GM21723 (cell line): Measurements from ENCODE around the gene UNCX.

Source experiments
- ATAC-seq: cut with Tn5 transposase; IDR thresholded peaks from one replicate; pipeline ENCODE4 v1.9.1; 2021; ENCODE audit warnings: mild to moderate bottlenecking, moderate library complexity; ENCODE audit not compliant: unreplicated experiment

Gene UNCX

DNA sequence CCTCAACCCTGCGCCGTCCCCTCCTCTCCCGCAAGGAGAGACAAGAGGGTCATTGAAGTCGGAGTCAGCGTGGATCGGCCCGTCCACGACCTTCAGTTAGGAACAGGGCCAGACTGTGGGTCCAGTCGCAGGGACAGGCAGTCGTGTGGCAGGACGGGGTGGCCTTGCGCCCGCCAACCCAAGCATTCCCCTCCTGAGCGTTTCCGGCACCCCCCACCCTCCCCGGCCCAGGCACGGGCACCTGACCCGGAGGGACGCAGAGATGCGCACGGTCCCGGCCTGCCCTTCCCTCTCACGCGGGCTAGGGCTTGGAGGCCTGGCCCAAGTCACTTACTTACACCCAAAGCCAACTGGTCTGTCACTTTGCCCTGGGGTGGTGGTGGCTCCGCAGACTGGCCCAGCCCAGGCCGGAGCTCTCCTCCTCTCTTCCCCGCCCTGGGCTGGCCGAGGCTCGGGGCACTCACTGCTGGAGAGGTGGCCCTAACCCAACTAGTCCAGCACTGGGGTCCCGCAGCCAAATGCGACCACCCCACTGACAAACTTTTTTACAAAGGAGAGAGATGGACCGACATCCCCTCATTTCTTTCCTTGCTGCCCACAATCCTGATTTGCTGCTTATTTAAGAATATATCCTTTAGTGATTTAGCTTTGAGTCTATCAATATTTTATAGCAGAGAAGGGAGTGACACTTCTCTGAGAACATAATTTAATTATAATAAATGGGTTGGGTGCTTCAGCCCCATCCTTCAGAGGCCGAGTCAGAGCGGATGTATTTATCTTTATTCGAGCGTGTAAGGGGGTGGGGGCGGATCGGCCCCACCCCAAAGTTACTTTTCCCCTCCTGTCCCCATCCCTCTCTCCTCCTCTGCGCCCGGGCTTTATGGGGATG lies 1.2 kb upstream of the UNCX start:
- no peak for ATAC-seq

DNA sequence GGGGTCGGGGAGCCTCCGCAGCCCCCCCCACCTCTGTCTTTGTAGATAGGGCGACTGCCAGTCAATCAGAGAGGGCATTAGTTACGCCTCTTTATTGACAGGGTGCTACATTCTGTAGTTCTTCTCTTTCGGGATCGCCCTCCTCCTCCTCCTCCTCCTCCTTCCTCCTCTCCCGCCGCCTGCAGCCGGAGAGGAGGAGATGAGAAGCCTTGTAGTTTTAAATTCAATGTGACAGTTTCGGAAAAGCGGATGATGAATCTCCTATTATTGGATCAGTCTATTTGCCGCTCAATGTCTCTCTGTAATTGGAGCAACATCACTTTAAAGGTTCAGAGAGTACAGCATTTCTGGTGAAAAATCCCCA lies 587 bp upstream of the UNCX start:
- no peak for ATAC-seq

DNA sequence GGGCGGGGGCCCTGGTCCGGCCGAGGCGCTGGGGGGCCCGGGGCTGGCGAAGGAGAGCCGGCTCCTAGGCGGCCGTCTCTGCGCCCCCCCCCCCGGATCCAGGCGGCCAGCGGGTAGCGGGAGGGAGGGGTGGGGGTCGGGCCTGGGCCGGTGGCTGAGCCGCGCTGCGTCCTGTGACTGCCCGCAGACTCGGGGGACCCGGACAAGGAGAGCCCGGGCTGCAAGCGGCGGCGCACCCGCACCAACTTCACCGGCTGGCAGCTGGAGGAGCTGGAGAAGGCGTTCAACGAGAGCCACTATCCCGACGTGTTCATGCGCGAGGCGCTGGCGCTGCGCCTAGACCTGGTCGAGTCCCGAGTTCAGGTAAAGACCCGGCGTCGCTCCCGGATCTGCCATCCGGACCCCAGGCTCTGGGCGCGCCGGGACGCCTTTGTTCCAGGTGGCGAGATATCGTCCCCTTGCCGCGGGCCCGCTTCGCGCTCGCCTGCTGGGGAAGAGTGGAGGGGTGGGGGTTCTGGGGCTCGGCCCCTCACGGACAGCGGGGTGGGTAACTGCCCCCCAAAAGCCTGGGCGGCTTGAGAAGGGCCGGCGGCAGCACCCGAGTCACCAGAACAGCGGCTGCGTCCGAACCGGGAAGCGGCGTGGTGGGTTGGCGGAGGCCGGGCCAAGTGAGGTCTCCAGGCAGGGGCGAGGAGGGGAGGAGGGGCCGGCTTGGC lies 819 bp downstream of the UNCX start:
- no peak for ATAC-seq

DNA sequence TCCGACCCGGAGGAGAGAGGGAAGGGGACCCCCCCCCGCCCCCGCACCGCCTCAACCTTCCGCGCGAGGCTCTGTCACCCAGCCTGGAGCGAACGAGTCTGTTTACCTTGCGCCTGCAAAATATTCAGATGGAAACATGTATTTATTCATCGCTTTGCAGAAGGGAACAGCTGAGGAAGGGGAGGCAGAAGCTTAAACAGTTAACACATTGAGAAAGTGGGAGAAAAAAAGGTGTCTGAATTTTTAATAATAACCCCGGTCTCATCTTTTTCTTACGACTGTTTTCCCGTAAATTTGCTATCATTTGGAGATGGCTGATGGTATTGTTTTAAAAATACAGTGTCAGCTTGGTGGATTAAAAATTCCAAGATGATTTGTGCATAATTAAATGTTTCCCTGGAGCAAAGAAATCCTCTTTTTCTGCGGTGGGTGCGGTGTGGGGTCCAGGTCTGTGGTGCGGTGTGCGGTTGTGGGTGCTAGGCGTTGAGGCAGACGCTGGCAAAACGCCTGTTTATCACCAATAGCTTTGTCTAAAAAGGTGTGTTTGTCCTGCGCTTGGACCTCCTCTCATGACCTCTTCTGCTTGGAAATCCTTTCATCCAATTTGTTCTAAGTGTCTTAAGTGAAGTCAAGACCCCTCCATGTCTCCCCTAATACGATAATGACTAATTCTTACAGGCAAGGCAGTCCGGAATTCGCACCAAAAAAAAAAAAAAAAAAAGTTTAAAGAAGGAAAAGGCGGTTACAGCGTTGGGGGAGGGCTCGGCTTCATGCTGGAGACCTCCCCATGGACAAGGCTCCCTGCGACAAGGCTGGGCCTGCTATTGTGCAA lies 1.6 kb downstream of the UNCX start:
- ATAC-seq = no peak

DNA sequence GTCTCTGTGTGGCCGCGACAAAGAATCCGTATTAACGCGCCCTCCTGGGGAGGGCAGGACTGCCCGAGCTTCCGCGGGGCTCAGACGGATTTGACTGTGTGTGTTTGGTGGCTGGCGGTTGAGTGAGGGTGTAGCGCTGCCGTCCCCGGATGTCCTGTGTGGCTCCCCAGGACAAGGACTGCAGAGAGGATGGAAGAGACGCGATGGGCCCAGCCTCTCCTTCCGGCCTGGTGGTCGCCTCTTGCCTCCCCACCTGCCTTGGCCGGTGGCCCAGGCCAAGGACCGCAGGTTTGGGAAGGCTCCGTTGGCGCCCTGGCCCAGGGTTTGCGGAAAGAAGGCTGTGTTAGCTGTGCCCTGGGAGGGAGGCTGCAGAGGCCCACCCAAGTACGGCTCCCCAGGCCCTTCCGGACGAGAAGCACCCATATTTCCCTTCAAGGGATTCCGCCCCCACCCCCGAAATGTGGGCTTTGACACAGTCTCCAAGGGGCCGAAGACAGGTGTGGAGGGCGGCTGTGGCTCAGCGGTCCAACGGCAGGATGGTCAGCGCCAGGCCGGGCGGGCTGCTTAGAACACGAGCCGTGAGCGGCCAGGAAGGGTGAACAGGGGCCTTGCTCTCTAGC lies 2.3 kb downstream of the UNCX start:
- no peak for ATAC-seq

DNA sequence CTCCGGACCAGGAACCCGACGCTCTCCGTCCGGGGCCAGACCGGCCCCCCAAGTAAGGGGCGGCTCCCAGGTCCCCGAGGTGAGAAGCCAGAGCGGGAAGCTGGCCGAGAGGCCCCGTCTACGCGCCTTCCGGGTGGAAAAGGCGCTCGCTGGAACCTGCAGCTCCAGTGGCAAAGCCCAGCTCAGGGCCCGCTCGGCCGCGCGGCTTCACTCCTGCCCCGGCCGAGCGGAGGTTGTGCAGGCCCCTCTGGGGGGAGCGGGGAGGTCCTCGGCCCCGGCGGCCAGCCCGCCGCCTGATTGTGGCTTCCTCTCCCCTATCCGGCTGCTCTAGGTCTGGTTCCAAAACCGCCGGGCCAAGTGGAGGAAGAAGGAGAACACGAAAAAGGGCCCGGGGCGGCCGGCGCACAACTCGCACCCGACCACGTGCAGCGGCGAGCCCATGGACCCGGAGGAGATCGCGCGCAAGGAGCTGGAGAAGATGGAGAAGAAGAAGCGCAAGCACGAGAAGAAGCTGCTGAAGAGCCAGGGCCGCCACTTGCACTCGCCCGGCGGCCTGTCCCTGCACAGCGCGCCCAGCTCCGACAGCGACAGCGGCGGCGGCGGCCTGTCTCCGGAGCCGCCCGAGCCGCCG lies 2.9 kb downstream of the UNCX start:
- ATAC-seq = no peak

DNA sequence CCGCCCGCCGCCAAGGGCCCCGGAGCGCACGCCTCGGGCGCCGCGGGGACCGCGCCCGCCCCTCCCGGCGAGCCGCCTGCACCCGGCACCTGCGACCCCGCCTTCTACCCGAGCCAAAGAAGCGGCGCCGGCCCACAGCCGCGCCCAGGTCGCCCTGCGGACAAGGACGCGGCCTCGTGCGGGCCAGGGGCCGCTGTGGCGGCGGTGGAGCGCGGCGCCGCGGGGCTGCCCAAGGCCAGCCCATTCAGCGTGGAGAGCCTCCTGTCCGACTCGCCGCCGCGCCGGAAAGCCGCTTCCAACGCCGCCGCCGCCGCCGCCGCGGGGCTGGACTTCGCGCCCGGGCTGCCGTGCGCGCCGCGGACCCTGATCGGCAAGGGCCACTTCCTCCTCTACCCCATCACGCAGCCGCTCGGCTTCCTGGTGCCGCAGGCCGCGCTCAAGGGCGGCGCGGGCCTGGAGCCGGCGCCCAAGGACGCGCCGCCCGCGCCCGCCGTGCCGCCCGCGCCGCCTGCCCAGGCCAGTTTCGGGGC lies 3.5 kb downstream of the UNCX start:
- ATAC-seq = no peak

DNA sequence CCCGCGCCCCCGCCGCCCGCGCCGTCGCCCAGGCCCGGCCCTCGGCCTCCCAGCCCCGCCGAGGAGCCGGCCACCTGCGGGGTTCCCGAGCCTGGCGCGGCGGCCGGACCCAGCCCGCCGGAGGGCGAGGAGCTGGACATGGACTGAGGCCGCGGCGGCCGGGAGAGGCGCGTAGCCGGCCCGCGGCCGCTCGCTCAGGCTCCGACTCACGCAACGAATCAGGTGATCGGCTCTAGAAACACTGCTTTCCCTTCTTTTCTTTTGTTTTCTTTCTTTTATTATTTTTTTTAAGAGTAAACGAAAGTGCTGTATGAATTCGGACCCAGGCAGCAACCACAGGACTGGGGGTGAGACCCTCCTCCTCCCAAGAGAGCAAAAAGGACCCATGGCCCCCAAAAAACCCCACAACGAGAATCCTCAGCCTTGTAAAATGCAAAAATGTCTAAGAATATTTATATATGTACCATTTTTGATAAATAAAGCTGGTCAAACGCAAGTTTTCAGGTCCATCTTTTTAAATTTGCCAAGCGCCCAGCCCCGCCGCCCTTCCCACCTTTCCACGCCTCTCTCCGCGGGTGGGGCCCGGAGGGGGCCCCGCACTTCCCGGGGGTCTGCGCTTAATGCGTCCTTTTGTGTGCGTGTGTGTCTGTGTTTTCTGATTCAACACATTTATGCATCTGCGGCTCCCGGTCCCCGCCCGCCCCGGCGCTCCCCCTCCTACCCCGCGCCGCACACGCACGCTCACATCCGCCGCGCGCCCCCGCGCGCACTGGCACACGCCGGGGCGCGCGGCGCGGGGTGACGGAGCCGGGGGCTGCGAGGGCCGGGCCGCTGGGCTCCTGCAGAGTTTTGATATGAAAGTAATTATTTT lies 4.4 kb downstream of the UNCX start:
- ATAC-seq = no peak

DNA sequence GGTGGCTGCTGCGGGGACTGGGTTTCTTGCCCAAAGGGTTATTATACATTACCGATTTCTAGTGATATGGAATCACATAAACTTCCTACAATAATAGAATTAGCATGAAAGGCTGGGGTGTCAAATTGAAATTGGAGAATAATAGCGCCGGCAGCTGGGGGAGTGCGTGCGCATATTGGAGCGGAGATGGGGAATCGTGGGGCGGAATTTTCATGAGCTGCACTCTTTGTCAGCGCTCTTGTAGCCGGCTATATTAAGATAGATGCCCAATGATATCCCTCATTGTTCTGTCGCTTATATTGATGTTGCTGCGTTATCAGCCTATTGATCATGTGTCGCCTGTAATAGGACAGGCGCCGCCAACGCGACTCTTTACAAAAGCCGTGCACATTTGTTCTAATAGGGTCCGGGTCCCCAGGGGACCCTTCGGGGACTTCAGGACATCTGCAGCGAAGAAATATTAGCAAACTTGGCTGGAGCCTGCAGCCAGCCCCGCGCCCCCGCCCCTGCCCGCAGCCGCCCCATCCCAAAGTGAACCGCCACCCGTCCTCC lies 5.1 kb downstream of the UNCX start:
- ATAC-seq = no peak

DNA sequence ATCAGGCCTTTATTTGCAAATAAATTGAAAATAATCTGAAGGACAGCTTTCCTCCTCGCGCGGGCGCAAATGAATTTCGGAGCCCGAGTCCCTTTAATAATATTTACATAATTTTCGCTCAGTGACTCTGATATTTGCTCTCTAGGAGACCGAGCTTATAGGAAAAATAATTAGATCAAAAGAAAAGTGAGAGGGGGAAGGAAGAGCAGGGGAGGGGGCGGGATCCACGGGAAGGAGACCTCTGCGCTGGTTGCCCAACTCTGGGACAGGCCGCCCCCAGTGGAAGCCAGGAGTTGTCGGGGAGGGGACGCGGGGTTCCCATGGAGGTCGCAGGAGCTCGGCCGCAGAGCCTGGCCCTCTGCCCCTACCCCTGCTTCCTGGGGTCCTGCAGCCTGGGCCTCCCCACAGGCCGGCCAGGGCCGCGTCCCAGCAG lies 5.8 kb downstream of the UNCX start:
- ATAC-seq = no peak

DNA sequence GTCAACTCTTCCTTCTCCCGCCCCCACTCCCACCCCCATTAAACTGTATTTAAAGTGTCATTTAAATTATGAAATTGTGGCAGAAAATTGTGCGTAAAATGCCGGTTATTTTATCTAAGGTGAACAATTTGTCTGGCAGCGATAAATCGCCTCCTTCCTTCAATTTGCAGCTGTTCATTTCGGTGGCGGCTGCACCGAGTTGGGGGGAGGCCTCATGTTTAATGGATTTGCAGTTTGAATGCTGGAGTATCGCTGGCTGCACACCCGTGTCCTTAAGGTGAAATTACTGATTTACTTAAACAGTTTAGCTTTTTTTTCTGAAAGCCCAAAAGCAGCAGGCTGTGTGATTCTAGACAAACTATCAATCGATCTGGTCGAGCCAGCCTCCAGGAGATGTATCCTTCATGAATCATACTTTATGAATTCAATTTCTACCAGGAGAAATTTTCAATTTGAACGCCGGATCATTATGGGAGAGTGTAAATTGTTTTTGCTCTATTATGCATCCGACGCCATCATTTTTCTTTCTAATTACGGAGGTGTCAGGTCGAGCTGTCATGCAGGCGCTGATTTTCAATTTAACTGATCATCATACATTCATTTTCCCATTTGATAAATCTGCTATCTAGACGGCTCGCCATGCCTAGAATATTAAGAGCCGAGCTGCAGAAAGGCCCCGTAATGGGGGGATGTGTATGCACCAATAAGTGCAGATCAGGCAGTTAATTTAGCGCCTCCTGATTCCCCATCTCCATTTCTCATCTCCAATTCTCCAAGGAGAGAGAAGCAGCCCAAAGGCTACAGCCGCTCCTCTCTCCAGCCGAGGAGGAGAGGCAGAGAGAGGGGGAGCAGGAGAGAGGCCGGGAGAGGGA lies 6.5 kb downstream of the UNCX start:
- ATAC-seq = no peak

DNA sequence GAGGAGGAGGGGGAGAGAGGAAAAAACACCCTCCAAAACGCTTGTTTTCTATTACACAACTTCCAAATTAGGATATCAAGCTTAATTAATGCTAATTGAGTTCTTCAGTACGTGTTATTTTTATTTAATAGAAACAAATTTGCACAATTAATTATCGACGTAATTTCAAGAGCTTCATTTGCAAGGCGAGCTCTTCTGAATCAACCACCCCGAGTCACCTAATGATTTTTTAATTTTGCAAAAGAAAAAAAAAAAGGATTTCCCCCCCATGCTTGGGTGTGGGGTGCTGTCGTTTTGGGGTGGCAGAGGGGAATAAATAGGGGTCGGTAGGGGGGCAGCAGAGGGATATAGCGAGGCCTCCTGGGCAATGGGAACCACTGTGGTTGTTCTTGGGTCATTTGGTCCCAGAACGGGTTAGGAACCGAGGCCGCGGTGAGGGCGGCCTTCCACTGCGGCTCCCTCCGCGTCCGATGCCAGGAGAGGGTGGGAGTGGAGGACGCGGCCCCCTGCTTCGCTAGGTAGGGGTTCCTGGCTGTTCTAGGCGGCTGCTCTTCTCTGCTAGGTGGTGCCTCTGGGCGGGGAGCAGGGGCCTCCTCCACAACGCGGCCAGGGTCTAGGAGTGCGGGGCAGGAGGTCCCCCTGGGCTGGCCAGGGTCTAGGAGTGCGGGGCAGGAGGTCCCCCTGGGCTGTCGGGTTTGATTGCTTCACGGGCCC lies 7.3 kb downstream of the UNCX start:
- no peak for ATAC-seq

DNA sequence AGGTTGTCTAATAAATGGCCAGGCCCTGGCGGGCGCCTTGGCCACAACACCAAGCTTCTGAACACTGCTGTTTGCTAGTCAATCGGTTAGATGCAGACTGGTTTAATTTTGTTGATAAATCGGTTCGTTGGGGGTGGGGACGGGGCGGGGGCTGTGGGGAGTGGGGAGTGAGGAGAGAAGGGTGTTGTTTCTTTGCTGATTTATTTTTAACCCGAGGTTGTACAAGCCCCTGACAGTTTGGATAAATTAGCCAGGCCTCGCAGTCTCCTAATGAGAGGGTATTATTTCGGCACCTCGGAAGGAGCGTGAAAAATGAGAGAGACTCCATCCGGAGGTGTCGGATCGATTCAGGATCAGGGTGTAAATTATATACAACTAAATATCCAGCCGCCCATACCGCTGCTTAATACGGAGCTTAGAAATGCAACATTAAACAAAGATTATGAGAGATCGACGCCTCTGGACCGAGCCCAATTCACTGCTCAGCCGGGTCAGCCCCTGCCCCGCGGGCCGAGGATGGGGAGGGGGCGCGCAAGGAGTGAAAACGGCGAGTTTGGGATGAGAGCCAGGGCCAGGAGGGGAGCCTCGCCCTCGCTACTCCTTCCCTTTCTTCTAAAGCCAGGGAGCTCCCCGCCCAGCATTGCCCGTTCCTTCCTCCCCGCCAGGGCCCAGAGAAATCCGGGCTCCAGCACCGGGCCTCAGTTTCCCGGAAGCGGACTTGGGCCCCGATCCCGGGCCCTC lies 8.0 kb downstream of the UNCX start:
- no peak for ATAC-seq

DNA sequence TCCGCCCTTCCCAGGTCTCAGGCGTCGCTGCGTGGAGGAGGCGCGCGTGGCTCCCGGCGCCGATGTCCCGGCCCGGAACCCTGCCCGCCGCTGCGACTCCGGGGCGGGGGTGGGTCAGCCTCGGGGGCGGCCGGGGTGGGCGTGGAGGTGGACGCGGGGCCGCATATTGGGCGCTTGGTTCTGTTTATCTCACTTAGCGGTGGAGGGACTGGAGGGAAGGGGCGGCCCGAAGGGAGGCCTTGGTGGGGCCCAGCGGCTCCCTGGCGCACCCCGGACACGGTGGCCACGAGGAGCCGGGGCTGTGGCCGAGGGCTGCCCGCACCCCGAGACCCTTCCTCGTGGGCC lies 8.6 kb downstream of the UNCX start:
- no peak for ATAC-seq

DNA sequence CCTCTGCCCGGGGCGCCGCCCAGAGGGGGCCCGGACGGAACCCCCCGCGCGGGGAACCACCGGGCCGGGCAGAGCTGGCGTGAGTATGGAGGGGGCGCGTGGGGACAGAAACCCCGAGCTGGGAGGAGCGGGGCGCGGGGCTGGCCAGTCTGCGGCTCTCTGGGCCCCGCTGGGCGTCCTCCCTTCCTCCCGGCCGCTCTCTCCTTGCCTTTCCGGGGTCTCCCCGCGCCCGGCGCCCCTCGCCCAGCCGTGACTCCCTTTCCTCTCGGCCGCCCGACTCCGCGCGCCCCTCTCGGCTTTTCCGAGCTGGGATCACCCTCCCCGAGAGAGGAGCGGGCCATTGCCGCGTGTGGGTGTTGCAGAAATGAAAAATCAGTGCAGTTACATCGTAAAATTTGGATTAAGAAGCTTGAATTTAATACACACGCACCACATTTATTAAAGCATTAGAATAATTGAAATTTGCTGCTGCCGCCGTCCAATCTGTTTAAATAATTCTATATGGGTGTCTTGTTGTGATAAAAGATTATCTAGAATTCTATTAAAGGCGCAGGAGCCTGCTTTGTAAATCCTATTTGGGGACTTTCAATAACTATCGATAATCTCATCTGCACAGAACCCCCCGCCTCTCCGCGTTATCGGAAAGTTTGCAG lies 9.1 kb downstream of the UNCX start:
- ATAC-seq = no peak

DNA sequence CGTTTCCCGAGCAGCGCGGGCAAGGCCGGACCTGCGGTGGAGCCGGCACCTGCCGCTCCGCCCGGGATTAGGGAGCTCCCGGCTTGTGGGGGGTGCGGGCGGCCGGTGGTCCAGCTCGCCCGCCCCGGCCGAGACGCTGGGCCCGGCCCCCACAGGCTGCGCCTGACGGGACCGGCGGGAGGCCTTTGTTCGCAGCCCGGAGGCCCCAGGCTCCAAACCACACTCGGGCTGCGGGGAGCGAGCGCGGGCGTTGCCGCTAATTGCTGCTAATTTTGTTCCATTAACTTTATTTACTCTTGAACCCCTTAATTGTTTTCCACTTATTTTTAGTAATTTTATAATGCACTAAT lies 9.6 kb downstream of the UNCX start:
- ATAC-seq = no peak
